Midbrain (tissue), 1 donor: ENCODE data around the gene PSME2.
A peak's percentile ranks its signal among the peaks of the same experiment; 100 is the strongest.

Source experiments
- DNase-seq: peaks from one replicate; lab custom pipeline; 2025; lab: John Stamatoyannopoulos, UW

PSME2 gene

GRCh38 chr14:24135834-24136683 is 10.4 kb downstream of the PSME2 start, which contains the start of gene PSME1:
Gene PSME1, plus strand, starts transcription at chr14:24136194. Its CDS starts 69 bp downstream, at chr14:24136263.
- DNase-seq: peak; percentile 92

GRCh38 chr14:24135584-24135833 is 10.9 kb downstream of the PSME2 start:
- no peak for DNase-seq

- DNase-seq: no peak
These were observed 12.7 kb downstream of the PSME2 start for GRCh38 chr14:24133735-24134134.

- no peak for DNase-seq
These were observed 13.4 kb downstream of the PSME2 start for GRCh38 chr14:24132976-24133375.

GRCh38 chr14:24132061-24132685 is 14.2 kb downstream of the PSME2 start:
- no peak for DNase-seq

GRCh38 chr14:24131549-24131966 is 14.9 kb downstream of the PSME2 start:
- no peak for DNase-seq

- no peak for DNase-seq
These were observed 15.5 kb downstream of the PSME2 start for GRCh38 chr14:24130717-24131548.

- no peak for DNase-seq
These were observed 16.1 kb downstream of the PSME2 start, which contains the start of gene FITM1 for GRCh38 chr14:24130380-24130716. Gene FITM1, plus strand, starts transcription at chr14:24130659. Its CDS starts 905 bp downstream, at chr14:24131564.

GRCh38 chr14:24129410-24129998 is 16.9 kb downstream of the PSME2 start:
- no peak for DNase-seq

GRCh38 chr14:24127673-24128072 is 18.7 kb downstream of the PSME2 start:
- DNase-seq: no peak

- no peak for DNase-seq
These were observed 19.5 kb downstream of the PSME2 start for GRCh38 chr14:24126939-24127338.

GRCh38 chr14:24123424-24124417 is 22.7 kb downstream of the PSME2 start:
- no peak for DNase-seq

- no peak for DNase-seq
These were observed 23.5 kb downstream of the PSME2 start for GRCh38 chr14:24122898-24123297.

GRCh38 chr14:24122416-24122815 is 24.0 kb downstream of the PSME2 start:
- no peak for DNase-seq

- no peak for DNase-seq
These were observed 25.2 kb downstream of the PSME2 start for GRCh38 chr14:24121210-24121609.

- DNase-seq: no peak
These were observed 26.7 kb downstream of the PSME2 start for GRCh38 chr14:24119691-24120090.

GRCh38 chr14:24117179-24117578 is 29.2 kb downstream of the PSME2 start:
- DNase-seq: no peak

- DNase-seq: no peak
These were observed 30.1 kb downstream of the PSME2 start for GRCh38 chr14:24116128-24116814.

- DNase-seq: no peak
These were observed 30.8 kb downstream of the PSME2 start for GRCh38 chr14:24115422-24116127.
